IPS-NIHi7 (cell line): ENCODE results near the gene DCPS.
"Not testable (repeated sequence)": the region's sequence is repeated elsewhere in the genome, so short reads cannot be mapped to it uniquely, and the experiment has no call there.

Experiments
- DNase-seq: peaks from one replicate; pipeline ENCODE4 v3.0.0; 2012; ENCODE audit warnings: mixed read lengths; ENCODE audit errors: extremely low spot score

The DCPS gene

GRCh38 chr11:126303623-126304456 is at the start of gene DCPS:
Gene DCPS, plus strand, starts transcription at chr11:126304060. Its CDS starts 21 bp downstream, at chr11:126304081.
- peak; percentile 99 for DNase-seq

GRCh38 chr11:126254819-126255218 is 49.0 kb upstream of the DCPS start:
- DNase-seq: no peak

GRCh38 chr11:126255507-126255906 is 48.4 kb upstream of the DCPS start:
- DNase-seq: not testable (repeated sequence)

GRCh38 chr11:126256216-126256615 is 47.6 kb upstream of the DCPS start:
- no peak for DNase-seq

- no peak for DNase-seq
Observed at GRCh38 chr11:126257144-126257543, 46.7 kb upstream of the DCPS start.

- no peak for DNase-seq
Observed at GRCh38 chr11:126257764-126258163, 46.1 kb upstream of the DCPS start.

GRCh38 chr11:126262216-126262615 is 41.6 kb upstream of the DCPS start:
- no peak for DNase-seq

GRCh38 chr11:126263489-126263888 is 40.4 kb upstream of the DCPS start:
- DNase-seq: no peak

GRCh38 chr11:126265811-126266210 is 38.0 kb upstream of the DCPS start:
- no peak for DNase-seq

GRCh38 chr11:126267650-126268049 is 36.2 kb upstream of the DCPS start:
- no peak for DNase-seq

- DNase-seq: peak; percentile 72
Observed at GRCh38 chr11:126268361-126268707, 35.5 kb upstream of the DCPS start.

- peak; percentile 100 for DNase-seq
Observed at GRCh38 chr11:126268708-126269579, 34.9 kb upstream of the DCPS start, which contains the start of the genes FOXRED1 and SRPRA. Gene FOXRED1, plus strand, starts transcription at chr11:126269154. Its CDS starts 53 bp downstream, at chr11:126269207. Gene SRPRA, minus strand, starts transcription at chr11:126268895. Its CDS starts 91 bp downstream, at chr11:126268804.

- DNase-seq: no peak
Observed at GRCh38 chr11:126277322-126277721, 26.5 kb upstream of the DCPS start.

- no peak for DNase-seq
Observed at GRCh38 chr11:126277780-126278179, 26.1 kb upstream of the DCPS start.

- no peak for DNase-seq
Observed at GRCh38 chr11:126279191-126279590, 24.7 kb upstream of the DCPS start.

- no peak for DNase-seq
Observed at GRCh38 chr11:126280595-126280994, 23.3 kb upstream of the DCPS start.

- no peak for DNase-seq
Observed at GRCh38 chr11:126281245-126281644, 22.6 kb upstream of the DCPS start.

- no peak for DNase-seq
Observed at GRCh38 chr11:126281666-126282175, 22.1 kb upstream of the DCPS start.

GRCh38 chr11:126282361-126282735 is 21.5 kb upstream of the DCPS start:
- DNase-seq: peak; percentile 71

- DNase-seq: peak; percentile 60
Observed at GRCh38 chr11:126282736-126283591, 20.9 kb upstream of the DCPS start, which contains the start of gene TIRAP. Gene TIRAP, plus strand, starts transcription at chr11:126283093. Its CDS starts 7,802 bp downstream, at chr11:126290895.

- no peak for DNase-seq
Observed at GRCh38 chr11:126284829-126285228, 19.0 kb upstream of the DCPS start.
